ENCODE results near the gene NUP85. TPM values are rescaled to one million over a fixed set of nuclear protein-coding genes. Genes with fewer than 3 reads are reported as not detected.
"Not testable (repeated sequence)": the region's sequence is repeated elsewhere in the genome, so short reads cannot be mapped to it uniquely, and the experiment has no call there.

Gene NUP85
- total and polyA plus RNA-seq, 2 experiments from 2014 or later, result 26.2 to 44.0 TPM

DNA sequence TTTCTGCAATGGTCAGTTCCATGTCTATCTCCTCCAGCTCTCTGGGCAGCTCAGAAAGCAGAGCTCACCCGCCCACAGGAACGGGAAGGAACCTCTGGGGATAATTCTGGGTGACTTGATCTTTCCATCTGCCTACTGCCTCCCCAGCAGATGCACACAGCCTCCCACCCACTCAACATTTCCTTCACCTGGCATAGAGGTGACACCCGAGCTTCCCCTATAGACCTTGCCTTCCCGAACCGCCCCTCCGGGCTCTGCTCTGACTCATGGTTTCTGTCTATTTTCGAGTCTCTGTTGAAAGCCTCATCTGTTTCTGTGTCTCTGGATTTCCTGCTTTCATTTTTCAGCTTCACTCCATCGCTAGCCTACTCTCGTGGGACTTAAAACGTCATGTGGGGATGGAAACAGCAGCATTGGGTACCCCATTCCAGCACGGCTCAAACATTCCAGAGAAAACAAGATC, 44.6 kb downstream of the NUP85 start:
- peak overlapping the region; percentile 58 for H3K4me2 ChIP-seq (ENCODE audit: unreplicated experiment)
- H3K79me2 ChIP-seq (ENCODE audit: insufficient read depth), result peaks cover 85% of the 10 kb centered on the region
- 50 to 54% methylated on average over 11 of the region's 11 CpGs for WGBS, 2 experiments (ENCODE audit: low coverage in 1 of 2, low lambda C conversion rate in 2 of 2, missing lambda C conversion rate in 2 of 2)
- no peaks in the 10 kb centered on the region; the same call in 1 of the 2 replicates for H3K36me3 ChIP-seq (ENCODE audit: low read depth)
- peaks cover 10% of the 10 kb centered on the region for H3K4me1 ChIP-seq (ENCODE audit: insufficient read depth)
- H3K9me2 ChIP-seq (ENCODE audit: insufficient read depth), result no peaks in the 10 kb centered on the region
- H3K9me3 ChIP-seq (ENCODE audit: low read depth), result no peaks in the 10 kb centered on the region
- peaks cover 13% of the 10 kb centered on the region; the same call in 1 of the 2 replicates for H3F3A ChIP-seq (ENCODE audit: insufficient read depth)
- H2AFZ ChIP-seq, result no peak overlapping the region
- no peaks in the 10 kb centered on the region for H4K20me1 ChIP-seq (ENCODE audit: insufficient read depth)
- peak; percentile 61 for DNase-seq
- in situ Hi-C loops (cut with MboI), result no loop called here
- TF ChIP-seq EZH2phosphoT487 (IDR thresholded peaks at IDR 0.05; ENCODE audit: insufficient read depth, low read depth), result no peak
- no peak for TF ChIP-seq EZH2 (IDR thresholded peaks at IDR 0.05; ENCODE audit: insufficient read depth, poor library complexity, severe bottlenecking)
- H3K4me3 ChIP-seq, result 0 out of 2 replicates have a peak overlapping the region, but pooled peaks have one; percentile 4
- no peaks in the 10 kb centered on the region for H3K27me3 ChIP-seq (replicated peaks; ENCODE audit: insufficient read depth)
- H3K27ac ChIP-seq, result peak overlapping the region; percentile 33
- peak overlapping the region; percentile 38; the same call in 1 of the 2 replicates for H3K9ac ChIP-seq

DNA sequence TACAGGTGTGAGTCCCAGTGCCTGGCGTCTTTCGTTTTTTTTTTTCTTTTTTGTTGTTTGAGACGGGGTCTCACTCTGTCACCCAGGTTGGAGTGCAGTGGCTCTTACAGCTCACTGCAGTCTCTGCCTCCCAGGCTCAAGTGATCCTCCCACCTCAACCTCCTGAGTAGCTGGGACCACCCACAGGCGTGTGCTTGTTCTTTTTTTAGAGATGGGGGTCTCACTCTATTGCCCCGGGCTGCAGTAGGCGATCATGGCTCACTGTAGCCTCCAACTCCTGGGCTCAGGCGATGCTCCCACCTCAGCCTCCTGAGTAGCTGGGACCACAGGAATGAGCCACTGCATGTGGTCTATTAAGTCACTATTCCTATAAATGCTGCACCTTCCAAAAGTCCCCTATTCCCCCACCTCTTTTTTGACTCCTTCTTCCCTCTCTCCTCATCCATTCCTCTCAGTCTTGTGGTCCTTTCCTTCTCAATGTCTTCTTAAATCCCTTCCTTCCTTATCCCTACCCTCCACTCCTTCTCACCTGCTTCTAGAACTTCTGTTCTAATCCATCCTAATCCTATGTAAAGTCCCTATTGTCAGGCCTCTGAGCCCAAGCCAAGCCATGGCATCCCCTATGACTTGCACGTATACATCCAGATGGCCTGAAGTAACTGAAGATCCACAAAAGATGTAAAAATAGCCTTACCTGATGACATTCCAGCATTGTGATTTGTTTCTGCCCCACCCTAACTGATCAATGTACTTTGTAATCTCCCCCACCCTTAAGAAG, 46.7 kb downstream of the NUP85 start:
- Histone ChIP-seq H3K9me3 (ENCODE audit: low read depth) (no peaks in the 10 kb centered on the region), H3F3A (ENCODE audit: insufficient read depth) (peaks cover 13% of the 10 kb centered on the region; the same call in 1 of the 2 replicates), H3K9me2 (ENCODE audit: insufficient read depth) (no peaks in the 10 kb centered on the region), H2AFZ (no peak overlapping the region), H3K79me2 (ENCODE audit: insufficient read depth) (peaks cover 92% of the 10 kb centered on the region), H3K27me3 (replicated peaks; ENCODE audit: insufficient read depth) (no peaks in the 10 kb centered on the region), H4K20me1 (ENCODE audit: insufficient read depth) (no peaks in the 10 kb centered on the region), H3K4me3 (no peak overlapping the region), H3K4me2 (ENCODE audit: unreplicated experiment) (no peak overlapping the region), H3K4me1 (ENCODE audit: insufficient read depth) (peaks cover 10% of the 10 kb centered on the region), H3K9ac (no peak overlapping the region), H3K36me3 (ENCODE audit: low read depth) (no peaks in the 10 kb centered on the region), H3K27ac (no peak overlapping the region)
- TF ChIP-seq EZH2phosphoT487 (IDR thresholded peaks at IDR 0.05; ENCODE audit: insufficient read depth, low read depth), result no peak
- TF ChIP-seq EZH2 (IDR thresholded peaks at IDR 0.05; ENCODE audit: insufficient read depth, poor library complexity, severe bottlenecking), result no peak
- in situ Hi-C loops (cut with MboI), result no loop called here
- 79 to 81% methylated on average over 8 of the region's 8 CpGs for WGBS, 2 experiments (ENCODE audit: low coverage in 1 of 2, low lambda C conversion rate in 2 of 2, missing lambda C conversion rate in 2 of 2)
- no peak for DNase-seq

DNA sequence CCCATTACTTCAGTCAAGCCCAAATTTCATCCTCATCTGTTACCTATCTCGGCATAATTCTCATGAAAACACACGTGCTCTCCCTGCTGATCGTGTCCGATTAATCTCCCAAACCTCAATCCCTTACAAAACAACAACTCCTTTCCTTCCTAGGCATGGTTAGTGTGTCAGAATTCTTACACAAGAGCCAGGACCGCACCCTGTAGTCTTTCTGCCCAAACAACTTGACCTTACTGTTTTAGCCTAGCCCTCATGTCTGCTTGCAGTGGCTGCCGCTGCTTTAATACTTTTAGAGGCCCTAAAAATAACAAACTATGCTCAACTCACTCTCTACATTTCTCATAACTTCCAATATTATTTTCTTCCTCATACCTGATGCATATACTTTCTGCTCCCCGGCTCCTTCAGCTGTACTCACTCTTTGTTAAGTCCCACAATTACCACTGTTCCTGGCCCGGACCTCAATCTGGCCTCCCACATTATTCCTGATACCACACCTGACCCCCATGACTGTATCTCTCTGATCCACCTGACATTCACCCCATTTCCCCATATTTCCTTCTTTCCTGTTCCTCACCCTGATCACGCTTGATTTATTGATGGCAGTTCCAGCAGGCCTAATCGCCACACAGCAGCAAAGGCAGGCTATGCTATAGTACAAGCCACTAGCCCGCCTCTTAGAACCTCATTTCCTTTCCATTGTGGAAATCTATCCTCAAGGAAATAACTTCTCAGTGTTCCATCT, 50.6 kb downstream of the NUP85 start:
- H3K79me2 ChIP-seq (ENCODE audit: insufficient read depth), result peaks cover 93% of the 10 kb centered on the region
- peak; percentile 50 for DNase-seq

DNA sequence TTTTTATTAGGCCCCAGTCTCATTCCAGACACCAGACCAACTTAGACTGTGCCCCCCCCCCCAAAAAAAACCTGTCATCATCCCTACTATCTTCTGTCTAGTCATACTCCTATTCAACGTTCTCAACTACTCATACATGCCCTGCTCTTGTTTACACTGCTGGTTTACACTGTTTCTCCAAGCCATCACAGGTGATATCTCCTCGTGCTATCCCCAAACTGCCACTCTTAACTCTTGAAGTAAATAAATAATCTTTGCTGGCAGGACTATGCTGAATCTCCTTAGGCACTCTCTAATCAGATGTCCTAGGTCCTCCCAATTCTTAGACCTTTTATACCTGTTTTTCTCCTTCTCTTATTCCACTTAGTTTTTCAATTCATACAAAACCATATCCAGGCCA, 51.7 kb downstream of the NUP85 start:
- H3K9me2 ChIP-seq (ENCODE audit: insufficient read depth); H3K4me3 ChIP-seq; H2AFZ ChIP-seq; H4K20me1 ChIP-seq (ENCODE audit: insufficient read depth); H3K36me3 ChIP-seq (ENCODE audit: low read depth); H3F3A ChIP-seq (ENCODE audit: insufficient read depth); H3K9ac ChIP-seq; DNase-seq; in situ Hi-C loops (cut with MboI); H3K27ac ChIP-seq; H3K27me3 ChIP-seq (replicated peaks; ENCODE audit: insufficient read depth); H3K4me2 ChIP-seq (ENCODE audit: unreplicated experiment); H3K9me3 ChIP-seq (ENCODE audit: low read depth): not testable (repeated sequence)
- WGBS, 2 experiments (ENCODE audit: low coverage in 1 of 2, low lambda C conversion rate in 2 of 2, missing lambda C conversion rate in 2 of 2), result 88 to 100% methylated on average over 2 of the region's 2 CpGs
- H3K4me1 ChIP-seq (ENCODE audit: insufficient read depth), result peaks cover 11% of the 10 kb centered on the region
- peaks cover 88% of the 10 kb centered on the region for H3K79me2 ChIP-seq (ENCODE audit: insufficient read depth)

More for the DNA sequence above, 50.6 kb downstream of the NUP85 start:
- H3K27me3 ChIP-seq (replicated peaks; ENCODE audit: insufficient read depth); H3K4me3 ChIP-seq; H3K9me3 ChIP-seq (ENCODE audit: low read depth); H3F3A ChIP-seq (ENCODE audit: insufficient read depth); H2AFZ ChIP-seq; H4K20me1 ChIP-seq (ENCODE audit: insufficient read depth); H3K36me3 ChIP-seq (ENCODE audit: low read depth); in situ Hi-C loops (cut with MboI); H3K9me2 ChIP-seq (ENCODE audit: insufficient read depth); H3K4me2 ChIP-seq (ENCODE audit: unreplicated experiment): not testable (repeated sequence)
- peak overlapping the region; percentile 54; the same call in 1 of the 2 replicates for H3K9ac ChIP-seq
- peaks cover 11% of the 10 kb centered on the region for H3K4me1 ChIP-seq (ENCODE audit: insufficient read depth)
- peak overlapping the region; percentile 54 for H3K27ac ChIP-seq
- 70 to 71% methylated on average over 11 of the region's 11 CpGs for WGBS, 2 experiments (ENCODE audit: low coverage in 1 of 2, low lambda C conversion rate in 2 of 2, missing lambda C conversion rate in 2 of 2)
